Measurements from ENCODE around the gene ZNF211. TPM values are rescaled to one million over a fixed set of nuclear protein-coding genes. Genes with fewer than 3 reads are reported as not detected.

The ZNF211 gene
- total RNA-seq, 1 donor from 2014 or later: 12.6 TPM

- Mint-ChIP-seq H3K4me3 (ENCODE audit: unreplicated experiment) (peak overlapping the region; percentile 85), H3K27ac (ENCODE audit: unreplicated experiment) (peak overlapping the region; percentile 82), H3K4me1 (ENCODE audit: low read depth) (peaks cover 29% of the 10 kb centered on the region), H3K9me3 (ENCODE audit: low read depth) (peaks cover 47% of the 10 kb centered on the region), H3K36me3 (ENCODE audit: low read depth) (peaks cover 48% of the 10 kb centered on the region), H3K27me3 (ENCODE audit: low read depth) (peaks cover 3% of the 10 kb centered on the region)
- TF ChIP-seq CTCF (IDR thresholded peaks at IDR 0.05): no peak
- DNase-seq (ENCODE audit: low spot score): no peak
These were observed 49.3 kb downstream of the ZNF211 start for GRCh38 chr19:57682226-57682766.

DNA sequence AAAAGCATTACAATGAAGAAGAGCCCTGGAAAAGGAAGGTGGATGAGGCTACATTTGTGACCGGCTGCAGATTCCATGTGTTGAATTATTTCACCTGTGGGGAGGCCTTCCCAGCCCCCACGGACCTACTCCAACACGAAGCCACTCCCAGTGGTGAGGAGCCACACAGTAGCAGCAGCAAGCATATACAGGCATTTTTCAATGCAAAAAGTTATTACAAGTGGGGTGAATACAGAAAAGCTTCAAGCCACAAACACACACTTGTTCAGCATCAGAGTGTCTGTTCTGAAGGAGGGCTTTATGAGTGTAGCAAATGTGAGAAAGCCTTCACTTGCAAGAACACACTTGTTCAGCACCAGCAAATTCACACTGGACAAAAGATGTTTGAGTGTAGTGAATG, 53.8 kb downstream of the ZNF211 start:
- Mint-ChIP-seq H3K4me3 (ENCODE audit: unreplicated experiment) (no peak overlapping the region), H3K27me3 (ENCODE audit: low read depth) (no peaks in the 10 kb centered on the region), H3K36me3 (ENCODE audit: low read depth) (peaks cover 65% of the 10 kb centered on the region), H3K4me1 (ENCODE audit: low read depth) (peaks cover 24% of the 10 kb centered on the region), H3K27ac (ENCODE audit: unreplicated experiment) (no peak overlapping the region), H3K9me3 (ENCODE audit: low read depth) (peaks cover 72% of the 10 kb centered on the region)
- no peak for DNase-seq (ENCODE audit: low spot score)
- TF ChIP-seq CTCF (IDR thresholded peaks at IDR 0.05): no peak

DNA sequence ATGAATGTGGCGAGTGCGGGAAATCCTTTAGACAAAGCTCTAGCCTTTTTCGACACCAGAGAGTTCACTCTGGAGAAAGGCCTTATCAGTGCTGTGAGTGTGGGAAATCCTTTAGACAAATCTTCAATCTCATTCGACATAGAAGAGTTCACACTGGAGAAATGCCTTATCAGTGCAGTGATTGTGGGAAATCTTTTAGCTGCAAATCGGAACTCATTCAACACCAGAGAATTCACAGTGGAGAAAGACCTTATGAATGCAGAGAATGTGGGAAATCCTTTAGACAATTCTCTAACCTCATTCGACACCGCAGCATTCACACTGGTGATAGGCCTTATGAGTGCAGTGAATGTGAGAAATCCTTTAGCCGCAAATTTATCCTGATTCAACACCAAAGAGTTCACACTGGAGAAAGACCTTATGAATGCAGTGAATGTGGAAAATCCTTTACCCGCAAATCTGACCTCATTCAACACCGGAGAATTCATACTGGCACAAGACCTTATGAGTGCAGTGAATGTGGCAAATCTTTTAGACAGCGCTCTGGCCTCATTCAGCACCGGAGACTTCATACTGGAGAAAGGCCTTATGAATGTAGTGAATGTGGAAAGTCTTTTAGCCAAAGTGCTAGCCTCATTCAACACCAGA, 54.5 kb downstream of the ZNF211 start:
- no peak overlapping the region for H3K4me3 Mint-ChIP-seq (ENCODE audit: unreplicated experiment)
- H3K27me3 Mint-ChIP-seq (ENCODE audit: low read depth): no peaks in the 10 kb centered on the region
- peaks cover 65% of the 10 kb centered on the region for H3K36me3 Mint-ChIP-seq (ENCODE audit: low read depth)
- peaks cover 72% of the 10 kb centered on the region for H3K9me3 Mint-ChIP-seq (ENCODE audit: low read depth)
- DNase-seq (ENCODE audit: low spot score): no peak
- H3K4me1 Mint-ChIP-seq (ENCODE audit: low read depth): peaks cover 17% of the 10 kb centered on the region
- TF ChIP-seq CTCF (IDR thresholded peaks at IDR 0.05): no peak
- H3K27ac Mint-ChIP-seq (ENCODE audit: unreplicated experiment): no peak overlapping the region

DNA sequence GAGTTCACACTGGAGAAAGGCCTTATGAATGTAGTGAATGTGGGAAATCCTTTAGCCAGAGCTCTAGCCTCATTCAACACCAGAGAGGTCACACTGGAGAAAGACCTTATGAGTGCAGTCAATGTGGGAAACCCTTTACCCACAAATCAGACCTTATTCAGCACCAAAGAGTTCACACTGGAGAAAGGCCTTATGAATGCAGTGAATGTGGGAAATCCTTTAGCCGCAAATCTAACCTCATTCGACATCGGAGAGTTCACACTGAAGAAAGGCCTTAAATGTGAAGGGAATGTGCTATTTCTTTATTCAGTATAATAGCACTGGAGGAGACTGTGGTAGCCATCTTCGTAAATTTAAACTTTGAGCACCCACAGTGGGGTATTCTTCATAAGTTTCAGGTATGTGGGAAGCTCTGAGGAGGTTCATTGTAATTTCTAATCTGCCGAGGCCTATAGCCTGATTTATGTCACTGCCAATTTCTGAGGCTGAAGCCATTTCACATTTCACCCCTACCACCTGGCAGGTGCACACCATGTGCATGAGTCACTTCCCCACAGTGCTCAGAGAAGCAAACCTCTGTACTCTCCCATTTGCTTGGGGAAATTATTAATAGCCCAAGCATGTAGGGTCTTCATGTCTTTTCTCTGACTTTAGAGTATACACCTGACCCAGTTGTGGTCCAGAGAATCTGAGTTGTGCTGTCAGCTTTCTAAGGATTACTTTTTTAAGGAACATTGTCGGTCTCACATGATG, 55.2 kb downstream of the ZNF211 start:
- Mint-ChIP-seq H3K27me3 (ENCODE audit: low read depth) (no peaks in the 10 kb centered on the region), H3K9me3 (ENCODE audit: low read depth) (peaks cover 70% of the 10 kb centered on the region), H3K36me3 (ENCODE audit: low read depth) (peaks cover 63% of the 10 kb centered on the region), H3K4me1 (ENCODE audit: low read depth) (peaks cover 10% of the 10 kb centered on the region), H3K4me3 (ENCODE audit: unreplicated experiment) (no peak overlapping the region), H3K27ac (ENCODE audit: unreplicated experiment) (no peak overlapping the region)
- DNase-seq (ENCODE audit: low spot score): no peak
- no peak for TF ChIP-seq CTCF (IDR thresholded peaks at IDR 0.05)

DNA sequence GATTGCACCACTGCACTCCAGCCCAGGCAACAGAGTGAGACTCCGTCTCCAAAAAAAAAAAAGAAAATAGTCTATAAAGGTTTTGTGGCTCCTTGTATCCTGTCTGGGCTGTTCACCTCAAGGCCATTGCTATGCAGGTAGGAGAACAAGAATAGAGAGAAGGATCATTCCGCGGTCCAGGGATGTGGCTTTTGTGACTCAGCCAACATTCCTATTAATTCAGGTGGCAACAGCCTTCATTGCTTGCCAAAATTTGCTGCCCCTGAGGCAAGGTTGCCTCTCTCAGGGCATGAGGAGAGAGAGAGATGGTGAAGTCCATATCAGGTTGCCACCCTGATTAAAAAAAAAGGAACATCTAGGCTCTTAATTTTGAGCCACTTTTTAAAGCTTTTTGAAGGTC, 56.8 kb downstream of the ZNF211 start:
- no peak for DNase-seq (ENCODE audit: low spot score)
- Mint-ChIP-seq H3K36me3 (ENCODE audit: low read depth) (peaks cover 55% of the 10 kb centered on the region), H3K27ac (ENCODE audit: unreplicated experiment) (no peak overlapping the region), H3K4me3 (ENCODE audit: unreplicated experiment) (no peak overlapping the region), H3K27me3 (ENCODE audit: low read depth) (no peaks in the 10 kb centered on the region), H3K9me3 (ENCODE audit: low read depth) (peaks cover 63% of the 10 kb centered on the region), H3K4me1 (ENCODE audit: low read depth) (no peaks in the 10 kb centered on the region)
- no peak for TF ChIP-seq CTCF (IDR thresholded peaks at IDR 0.05)

Other genes with a start within 250 kb of the ZNF211 start
- 15.1 to 22.2 TPM (median 15.6 TPM) in 3 replicates for gene ZNF548, start 243.3 kb upstream of the ZNF211 start, total RNA-seq
- gene ZNF17, start 222.0 kb upstream of the ZNF211 start, total RNA-seq: 6.1 to 12.3 TPM (median 6.9 TPM) in 3 replicates
- 7.8 to 10.3 TPM (median 8.1 TPM) in 3 replicates for gene ZNF749, start 197.8 kb upstream of the ZNF211 start, total RNA-seq
- gene VN1R1, start 176.0 kb upstream of the ZNF211 start, total RNA-seq: 0.26 to 0.97 TPM (median 0.75 TPM) in 3 replicates
- gene ZNF772, start 155.6 kb upstream of the ZNF211 start, total RNA-seq: 6.0 to 12.8 TPM (median 7.0 TPM) in 3 replicates
- gene ZNF419, start 145.4 kb upstream of the ZNF211 start, total RNA-seq: 11.6 to 15.5 TPM (median 13.2 TPM) in 3 replicates
- gene ZNF773, start 133.2 kb upstream of the ZNF211 start, total RNA-seq: 8.7 to 10.1 TPM (median 9.0 TPM) in 3 replicates
- gene ZNF549, start 105.8 kb upstream of the ZNF211 start, total RNA-seq: 6.8 to 7.4 TPM (median 7.1 TPM) in 3 replicates
- 6.9 to 11.3 TPM (median 8.6 TPM) in 3 replicates for gene ZNF550, start 73.3 kb upstream of the ZNF211 start, total RNA-seq
- 5.4 to 7.7 TPM (median 6.0 TPM) in 3 replicates for gene ZNF416, start 54.3 kb upstream of the ZNF211 start, total RNA-seq
- 4.8 to 7.2 TPM (median 5.5 TPM) in 3 replicates for gene ZIK1, start 49.0 kb upstream of the ZNF211 start, total RNA-seq
- 1.4 to 3.4 TPM (median 2.2 TPM) in 3 replicates for gene ZNF530, start 33.3 kb upstream of the ZNF211 start, total RNA-seq
- gene ZNF134, start 18.9 kb upstream of the ZNF211 start, total RNA-seq: 16.9 to 19.8 TPM (median 19.3 TPM) in 3 replicates
- gene ZSCAN4, start 35.8 kb downstream of the ZNF211 start, total RNA-seq: not detected in 3 replicates
- 4.0 to 5.8 TPM (median 5.5 TPM) in 3 replicates for gene ZNF551, start 48.8 kb downstream of the ZNF211 start, total RNA-seq
- 15.7 to 16.3 TPM (median 15.7 TPM) in 3 replicates for gene ZNF154, start 76.0 kb downstream of the ZNF211 start, total RNA-seq
- gene ZNF671, start 94.5 kb downstream of the ZNF211 start, total RNA-seq: 6.3 to 7.2 TPM (median 7.0 TPM) in 3 replicates
- gene ZNF776, start 113.6 kb downstream of the ZNF211 start, total RNA-seq: 13.2 to 18.9 TPM (median 14.7 TPM) in 3 replicates
- 9.8 to 14.7 TPM (median 10.7 TPM) in 3 replicates for gene ZNF586, start 136.5 kb downstream of the ZNF211 start, total RNA-seq
- gene ZNF552, start 181.7 kb downstream of the ZNF211 start, total RNA-seq: 3.6 to 5.5 TPM (median 3.7 TPM) in 3 replicates
- gene ZNF587B, start 197.1 kb downstream of the ZNF211 start, total RNA-seq: 6.9 to 14.5 TPM (median 8.0 TPM) in 3 replicates
- 27.1 to 39.9 TPM (median 30.8 TPM) in 3 replicates for gene ZNF587, start 216.7 kb downstream of the ZNF211 start, total RNA-seq